ENCODE measurements around the gene ORC5. TPM values are rescaled to one million over a fixed set of nuclear protein-coding genes. Genes with fewer than 3 reads are reported as not detected.
A peak's percentile ranks its signal among the peaks of the same experiment; 100 is the strongest.
"Not testable (repeated sequence)": the region's sequence is repeated elsewhere in the genome, so short reads cannot be mapped to it uniquely, and the experiment has no call there.

ORC5 gene
- total RNA-seq, 2 experiments from 2014 or later: 31.5 to 32.9 TPM

DNA sequence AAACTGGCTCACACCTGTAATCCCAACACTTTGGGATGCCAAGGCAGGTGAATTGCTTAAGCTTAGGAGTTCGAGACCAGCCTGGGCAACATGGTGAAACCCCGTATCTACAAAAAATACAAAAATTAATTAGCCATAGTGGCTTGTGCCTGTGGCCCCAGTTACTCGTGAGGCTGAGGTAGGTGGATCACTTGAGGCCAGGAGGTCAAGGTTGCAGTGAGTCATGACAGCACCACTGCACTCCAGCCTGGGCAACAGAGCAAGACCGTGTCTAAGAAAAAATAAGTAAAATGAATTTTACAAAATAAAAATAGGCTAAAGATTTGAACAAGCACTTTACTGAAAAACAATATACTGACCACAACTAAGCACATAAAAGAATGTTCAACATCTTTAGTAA is 9.8 kb upstream of the ORC5 start:
- DNase-seq: no peak
- no peak overlapping the region for H3K4me3 Mint-ChIP-seq
- H3K36me3 Mint-ChIP-seq: no peaks in the 10 kb centered on the region
- no peak overlapping the region for H3K27ac Mint-ChIP-seq
- H3K9me3 Mint-ChIP-seq: peaks cover 8% of the 10 kb centered on the region
- H3K4me1 Mint-ChIP-seq: no peaks in the 10 kb centered on the region
- H3K27me3 Mint-ChIP-seq: peaks cover 13% of the 10 kb centered on the region

DNA sequence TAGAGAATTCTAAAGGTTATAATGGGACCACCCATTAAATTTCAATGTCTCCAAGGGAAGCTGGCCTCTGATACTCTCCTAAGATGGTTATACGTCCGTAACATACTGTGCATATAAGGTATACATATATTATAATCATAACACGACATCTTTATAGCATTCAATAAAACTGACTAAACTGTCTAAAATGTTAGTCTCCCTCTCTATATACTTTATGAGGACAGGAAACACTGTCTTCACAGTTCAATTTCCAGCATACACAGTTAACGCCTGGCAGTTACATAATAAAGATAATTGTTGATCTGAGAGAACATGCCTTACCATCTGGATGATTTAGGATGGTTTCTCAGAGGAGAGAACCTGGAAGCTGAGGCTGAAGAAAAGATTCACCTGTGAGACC is 1.2 kb upstream of the ORC5 start:
- H3K9me3 Mint-ChIP-seq: peaks cover 2% of the 10 kb centered on the region
- no peak for DNase-seq
- H3K36me3 Mint-ChIP-seq: peaks cover 6% of the 10 kb centered on the region
- H3K4me1 Mint-ChIP-seq: peaks cover 16% of the 10 kb centered on the region
- peak overlapping the region; percentile 95 for H3K4me3 Mint-ChIP-seq
- no peak overlapping the region for H3K27ac Mint-ChIP-seq
- peaks cover 16% of the 10 kb centered on the region for H3K27me3 Mint-ChIP-seq

DNA sequence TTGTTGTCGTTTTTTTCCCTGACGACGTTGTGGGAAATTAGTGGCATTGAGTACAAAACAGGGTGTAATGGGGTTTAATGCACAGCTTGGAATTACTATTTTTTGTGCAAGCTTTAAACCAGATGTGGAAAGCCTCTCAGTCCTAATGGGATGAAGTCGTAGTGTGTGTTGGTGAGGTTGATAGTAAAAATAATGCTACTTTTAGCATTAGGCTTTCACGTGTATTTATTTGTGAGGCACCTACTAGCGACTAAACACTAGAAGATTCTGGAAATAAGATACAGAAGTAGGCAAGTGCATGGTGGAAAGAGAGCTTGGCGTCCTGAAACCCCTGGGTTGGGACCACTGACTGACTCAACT is 588 bp upstream of the ORC5 start:
- Mint-ChIP-seq H3K27me3 (peaks cover 16% of the 10 kb centered on the region), H3K36me3 (peaks cover 11% of the 10 kb centered on the region), H3K9me3 (peaks cover 2% of the 10 kb centered on the region), H3K27ac (peak overlapping the region; percentile 92), H3K4me1 (peaks cover 16% of the 10 kb centered on the region), H3K4me3 (peak overlapping the region; percentile 95)
- DNase-seq: no peak

DNA sequence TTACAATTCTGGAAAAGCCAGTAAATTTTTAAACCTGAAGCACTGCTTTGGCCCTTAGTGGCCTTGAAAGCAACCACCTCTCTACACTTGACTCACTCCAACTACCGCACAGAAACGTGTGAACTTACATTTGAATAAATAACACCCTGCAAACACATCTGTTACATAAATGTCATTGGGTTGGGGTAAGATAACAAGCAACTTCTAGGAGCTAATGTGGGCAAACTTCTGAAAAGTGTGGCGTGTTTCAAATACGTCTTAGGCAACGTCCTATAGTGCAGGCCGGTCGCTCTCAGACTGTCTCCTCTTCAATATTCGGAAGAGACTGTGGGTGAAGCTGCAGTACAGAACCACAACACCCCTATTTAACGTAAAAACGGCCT is 474 bp downstream of the ORC5 start:
- H3K27me3 Mint-ChIP-seq: peaks cover 8% of the 10 kb centered on the region
- peak overlapping the region; percentile 92 for H3K27ac Mint-ChIP-seq
- H3K9me3 Mint-ChIP-seq: peaks cover 1% of the 10 kb centered on the region
- no peak for DNase-seq
- H3K4me1 Mint-ChIP-seq: peaks cover 16% of the 10 kb centered on the region
- peaks cover 18% of the 10 kb centered on the region for H3K36me3 Mint-ChIP-seq
- peak overlapping the region; percentile 95 for H3K4me3 Mint-ChIP-seq

DNA sequence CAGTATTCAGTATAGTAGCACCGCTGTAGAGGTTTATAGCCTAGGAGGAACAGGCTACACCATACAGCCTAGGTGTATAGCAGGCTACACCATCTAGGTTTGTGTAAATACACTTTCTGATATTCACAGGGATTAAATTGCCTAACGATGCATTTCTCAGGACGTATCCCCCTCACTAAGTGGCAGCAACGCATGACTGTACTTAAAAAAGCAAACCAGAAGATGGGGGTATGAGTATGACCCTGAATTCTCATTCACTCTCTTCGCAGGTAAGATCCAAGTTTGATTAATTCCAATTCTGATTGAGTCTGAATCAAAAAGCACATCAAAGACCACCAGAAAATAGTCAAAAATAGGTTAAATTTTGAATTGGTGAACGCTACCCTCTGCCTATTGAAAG is 972 bp downstream of the ORC5 start:
- peaks cover 22% of the 10 kb centered on the region for H3K36me3 Mint-ChIP-seq
- H3K4me1 Mint-ChIP-seq: peaks cover 18% of the 10 kb centered on the region
- peak overlapping the region; percentile 95 for H3K4me3 Mint-ChIP-seq
- no peak for DNase-seq
- H3K27me3 Mint-ChIP-seq: peaks cover 6% of the 10 kb centered on the region
- peak overlapping the region; percentile 92 for H3K27ac Mint-ChIP-seq
- H3K9me3 Mint-ChIP-seq: no peaks in the 10 kb centered on the region

DNA sequence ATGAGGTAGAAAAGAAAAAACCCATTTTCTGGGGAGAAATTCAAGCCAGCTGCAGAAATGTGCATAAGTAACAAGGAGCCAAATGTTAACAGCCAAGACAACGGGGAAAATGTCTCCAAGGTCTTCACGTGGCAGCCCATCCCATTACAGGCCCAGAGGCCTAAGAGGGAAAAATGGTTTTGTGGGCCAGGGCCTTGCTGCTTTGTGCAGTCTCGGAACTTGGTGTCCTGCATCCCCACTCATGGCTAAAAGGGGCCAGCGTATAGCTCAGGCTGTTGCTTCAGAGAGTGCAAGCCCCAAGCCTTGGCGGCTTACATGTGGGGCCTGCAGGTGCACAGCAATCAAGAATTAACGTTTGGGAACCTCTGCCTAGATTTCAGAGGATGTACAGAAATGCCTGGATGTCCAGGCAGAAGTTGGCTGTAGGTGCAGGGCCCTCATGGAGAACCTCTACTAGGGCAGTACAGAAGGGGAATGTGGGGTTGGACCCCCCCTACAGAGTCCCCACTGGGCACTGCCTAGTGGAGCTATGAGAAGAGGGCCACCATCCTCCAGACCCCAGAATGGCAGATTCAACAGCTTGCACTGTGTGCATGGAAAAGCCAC is 9.0 kb downstream of the ORC5 start:
- Mint-ChIP-seq H3K27me3 (no peaks in the 10 kb centered on the region), H3K9me3 (peaks cover 5% of the 10 kb centered on the region), H3K4me1 (peaks cover 8% of the 10 kb centered on the region), H3K27ac (no peak overlapping the region), H3K4me3 (no peak overlapping the region), H3K36me3 (peaks cover 70% of the 10 kb centered on the region)
- DNase-seq: no peak

DNA sequence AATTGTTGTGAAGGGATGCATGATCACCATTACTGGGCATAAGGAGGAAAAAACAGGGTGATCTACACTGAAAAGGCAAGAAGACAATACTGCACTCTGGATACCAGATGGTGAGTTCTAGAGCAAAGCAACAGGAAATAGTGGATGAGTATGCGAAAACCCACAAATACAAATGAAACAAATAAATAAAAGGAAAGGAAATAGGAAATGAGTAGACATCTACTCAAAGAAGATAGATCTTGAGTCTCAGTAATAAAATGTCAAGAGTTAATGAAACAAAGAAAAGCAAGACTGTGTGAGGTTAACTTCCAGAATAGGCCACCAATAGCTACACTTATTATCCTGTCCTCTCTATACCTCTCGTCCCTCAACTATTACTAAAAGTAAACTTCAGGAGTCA is 11.7 kb downstream of the ORC5 start:
- DNase-seq: no peak
- Mint-ChIP-seq H3K9me3 (peaks cover 13% of the 10 kb centered on the region), H3K27me3 (no peaks in the 10 kb centered on the region), H3K4me3 (no peak overlapping the region), H3K27ac (no peak overlapping the region), H3K4me1 (peaks cover 10% of the 10 kb centered on the region), H3K36me3 (peaks cover 70% of the 10 kb centered on the region)

DNA sequence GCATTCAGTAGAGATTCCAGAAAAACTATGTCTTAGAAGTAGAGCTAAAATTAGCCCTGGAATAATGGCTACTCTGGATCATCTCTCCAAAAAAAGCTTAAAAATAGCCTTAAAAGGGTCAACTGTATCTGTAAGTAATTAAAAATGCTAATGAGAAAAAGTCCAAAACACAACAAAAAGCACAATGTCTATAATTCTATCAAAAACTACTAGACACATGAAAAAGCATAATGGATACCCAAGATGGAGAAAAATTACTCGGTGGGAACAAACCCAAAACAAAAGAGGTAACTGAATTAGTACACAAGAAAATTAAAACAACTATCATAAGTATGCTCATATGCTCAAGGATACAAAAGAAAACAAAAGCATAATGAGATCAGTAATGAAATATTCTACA is 15.4 kb downstream of the ORC5 start:
- Mint-ChIP-seq H3K4me3 (no peak overlapping the region), H3K9me3 (peaks cover 9% of the 10 kb centered on the region), H3K36me3 (peaks cover 60% of the 10 kb centered on the region), H3K27ac (no peak overlapping the region), H3K4me1 (peaks cover 11% of the 10 kb centered on the region), H3K27me3 (no peaks in the 10 kb centered on the region)
- no peak for DNase-seq

DNA sequence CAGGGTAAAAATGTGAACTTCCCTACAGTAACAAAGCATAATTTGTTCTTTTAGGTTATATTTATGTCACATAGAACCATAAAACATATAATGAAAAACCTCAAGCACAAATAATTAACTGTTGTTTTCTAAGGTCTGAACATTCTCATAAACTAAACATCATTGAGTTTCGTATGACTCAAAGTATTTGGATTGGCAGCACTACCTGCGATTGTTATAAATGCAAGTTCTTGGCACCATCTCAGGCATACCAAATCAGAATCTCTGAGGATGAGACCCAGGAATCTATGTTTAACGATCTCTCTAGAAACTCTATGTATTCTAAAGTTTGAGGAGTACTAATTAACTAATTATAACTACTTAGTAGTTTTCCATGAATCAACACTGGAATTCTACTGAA is 22.5 kb downstream of the ORC5 start:
- Mint-ChIP-seq H3K9me3 (peaks cover 1% of the 10 kb centered on the region), H3K27me3 (no peaks in the 10 kb centered on the region), H3K36me3 (peaks cover 54% of the 10 kb centered on the region), H3K27ac (no peak overlapping the region), H3K4me3 (no peak overlapping the region), H3K4me1 (no peaks in the 10 kb centered on the region)
- DNase-seq: no peak

DNA sequence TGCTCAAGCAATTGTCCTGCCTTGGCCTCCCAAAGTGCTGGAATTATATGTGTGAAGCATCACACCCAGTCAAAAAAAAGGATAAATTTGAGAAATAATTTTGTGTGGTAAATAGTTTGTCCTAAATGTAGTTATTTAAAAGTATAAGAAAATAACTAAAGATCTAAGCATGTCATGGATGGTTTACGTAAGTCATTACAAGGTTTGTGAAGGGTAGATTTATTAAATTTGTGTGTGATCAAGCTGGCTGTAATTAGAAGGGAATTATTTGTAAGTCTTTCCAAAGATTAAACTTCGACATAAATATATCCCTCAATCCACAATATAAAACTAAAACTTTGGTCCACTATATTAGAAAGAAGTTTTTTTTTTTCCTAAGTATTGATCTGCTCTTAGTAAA is 28.6 kb downstream of the ORC5 start:
- Mint-ChIP-seq H3K4me1 (no peaks in the 10 kb centered on the region), H3K27me3 (no peaks in the 10 kb centered on the region), H3K9me3 (peaks cover 9% of the 10 kb centered on the region), H3K27ac (no peak overlapping the region), H3K4me3 (no peak overlapping the region), H3K36me3 (peaks cover 57% of the 10 kb centered on the region)
- DNase-seq: no peak

DNA sequence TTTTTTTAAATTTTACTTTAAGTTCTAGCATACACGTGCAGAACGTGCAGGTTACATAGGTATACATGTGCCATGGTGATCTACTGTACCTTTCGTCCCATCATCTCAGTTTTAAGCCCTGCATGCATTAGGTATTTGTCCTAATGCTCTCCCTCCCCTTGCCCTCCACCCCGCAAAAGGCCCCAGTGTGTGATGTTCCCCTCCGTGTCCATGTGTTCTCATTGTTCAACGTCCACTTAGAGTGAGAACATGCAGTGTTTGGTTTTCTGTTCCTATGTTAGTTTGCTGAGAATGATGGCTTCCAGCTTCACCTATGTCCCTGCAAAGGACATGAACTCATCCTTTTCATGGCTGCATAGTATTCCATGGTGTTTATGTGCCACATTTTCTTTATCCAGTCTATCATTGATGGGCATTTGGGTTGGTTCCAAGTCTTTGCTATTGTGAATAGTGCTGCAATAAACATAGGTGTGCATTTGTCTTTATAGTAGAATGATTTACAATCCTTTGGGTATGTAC is 30.2 kb downstream of the ORC5 start:
- not testable (repeated sequence) for H3K27ac Mint-ChIP-seq, H3K27me3 Mint-ChIP-seq, H3K9me3 Mint-ChIP-seq, H3K4me3 Mint-ChIP-seq, H3K4me1 Mint-ChIP-seq, DNase-seq
- H3K36me3 Mint-ChIP-seq: peaks cover 49% of the 10 kb centered on the region

DNA sequence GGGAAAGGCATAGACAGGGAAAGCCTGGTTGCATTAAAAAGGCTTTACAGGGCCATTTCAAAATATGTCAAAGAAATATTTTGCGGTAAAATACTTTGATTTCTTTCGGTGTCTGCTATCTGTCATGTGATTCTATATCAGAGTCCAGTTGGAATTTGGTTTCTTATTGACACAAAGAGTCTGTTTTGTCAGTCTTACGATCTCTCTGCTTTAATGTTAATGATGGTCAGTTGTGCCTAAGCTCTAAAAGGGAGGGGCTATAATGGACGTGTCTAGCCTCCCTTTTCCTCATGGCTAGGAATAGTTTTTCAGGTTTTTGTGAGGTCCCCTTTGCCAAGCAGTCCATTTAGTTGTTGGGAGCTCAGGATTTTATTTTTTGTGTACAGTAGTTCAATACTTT is 31.5 kb downstream of the ORC5 start:
- H3K4me1 Mint-ChIP-seq: no peaks in the 10 kb centered on the region
- H3K4me3 Mint-ChIP-seq: no peak overlapping the region
- H3K27ac Mint-ChIP-seq: no peak overlapping the region
- DNase-seq: no peak
- H3K27me3 Mint-ChIP-seq: no peaks in the 10 kb centered on the region
- peaks cover 45% of the 10 kb centered on the region for H3K36me3 Mint-ChIP-seq
- peaks cover 9% of the 10 kb centered on the region for H3K9me3 Mint-ChIP-seq

DNA sequence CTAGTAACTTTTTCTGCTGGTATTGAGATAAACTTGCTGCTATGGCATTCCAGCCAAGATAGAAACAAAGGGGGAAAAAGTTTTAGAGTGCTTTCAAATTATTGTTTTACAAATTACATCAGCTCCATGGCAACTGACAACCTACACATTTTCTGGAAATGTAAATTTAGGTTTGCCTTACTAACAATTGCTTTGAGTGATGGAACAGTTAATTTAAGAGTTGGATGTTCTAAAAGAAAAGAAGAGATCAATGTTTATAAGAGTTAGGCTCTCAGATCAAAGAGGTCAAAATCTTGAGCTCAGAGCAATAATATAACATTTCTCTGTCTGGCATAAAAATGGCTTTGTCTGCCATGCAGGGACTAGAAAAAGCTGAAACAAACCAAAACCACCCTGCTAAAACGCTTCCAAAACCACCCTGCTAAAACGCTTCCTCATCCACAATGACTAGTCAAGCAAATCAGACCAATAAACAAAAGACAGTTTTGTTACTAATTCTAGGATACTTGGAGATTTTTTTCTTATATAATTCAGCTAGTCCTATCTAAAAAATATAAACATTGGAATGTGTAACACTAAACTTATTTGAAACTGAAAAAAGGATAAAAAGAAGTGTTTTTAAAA is 32.3 kb downstream of the ORC5 start:
- no peaks in the 10 kb centered on the region for H3K27me3 Mint-ChIP-seq
- no peak overlapping the region for H3K27ac Mint-ChIP-seq
- no peak for DNase-seq
- H3K4me3 Mint-ChIP-seq: no peak overlapping the region
- H3K36me3 Mint-ChIP-seq: peaks cover 47% of the 10 kb centered on the region
- H3K9me3 Mint-ChIP-seq: peaks cover 9% of the 10 kb centered on the region
- no peaks in the 10 kb centered on the region for H3K4me1 Mint-ChIP-seq

DNA sequence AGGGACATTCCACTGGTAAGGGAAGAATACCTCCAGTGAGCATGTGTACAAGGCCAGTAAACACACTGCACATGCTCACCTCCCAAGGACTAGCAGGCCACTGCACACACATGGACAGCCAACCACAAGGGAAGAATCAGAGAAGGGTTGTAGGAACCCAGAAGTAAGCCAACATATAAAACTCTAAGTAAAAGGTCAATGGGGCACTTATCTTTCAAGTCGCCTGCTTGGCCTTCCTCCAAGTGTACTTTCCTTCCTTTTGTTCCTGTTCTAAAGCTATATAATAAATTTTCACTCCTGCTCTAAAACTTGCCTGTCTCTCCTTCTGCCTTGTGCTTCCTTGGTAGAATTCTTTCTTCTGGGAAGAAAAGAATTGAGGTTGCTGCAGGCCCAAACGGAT is 33.0 kb downstream of the ORC5 start:
- no peak overlapping the region for H3K27ac Mint-ChIP-seq
- no peaks in the 10 kb centered on the region for H3K27me3 Mint-ChIP-seq
- no peaks in the 10 kb centered on the region for H3K4me1 Mint-ChIP-seq
- DNase-seq: no peak
- H3K9me3 Mint-ChIP-seq: peaks cover 6% of the 10 kb centered on the region
- H3K4me3 Mint-ChIP-seq: no peak overlapping the region
- peaks cover 40% of the 10 kb centered on the region for H3K36me3 Mint-ChIP-seq

DNA sequence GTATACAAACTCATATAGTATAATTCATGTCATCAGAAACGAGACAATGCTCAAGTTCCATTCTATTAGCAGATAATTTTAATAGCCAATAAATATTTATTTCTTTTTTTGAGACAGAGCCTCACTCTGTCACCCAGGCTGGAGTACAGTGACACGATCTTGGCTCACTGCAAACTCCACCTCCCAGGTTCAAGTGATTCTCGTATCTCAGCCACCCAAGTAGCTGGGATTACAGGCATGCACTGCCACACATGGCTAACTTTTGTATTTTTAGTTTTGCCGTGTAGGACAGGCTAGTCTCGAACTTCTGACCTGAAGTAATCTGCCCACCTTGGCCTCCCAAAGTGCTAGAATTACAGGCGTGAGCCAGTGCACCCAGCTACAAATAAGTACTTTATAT is 45.7 kb downstream of the ORC5 start:
- no peaks in the 10 kb centered on the region for H3K27me3 Mint-ChIP-seq
- no peak overlapping the region for H3K4me3 Mint-ChIP-seq
- no peak overlapping the region for H3K27ac Mint-ChIP-seq
- peaks cover 20% of the 10 kb centered on the region for H3K36me3 Mint-ChIP-seq
- peaks cover 1% of the 10 kb centered on the region for H3K9me3 Mint-ChIP-seq
- no peaks in the 10 kb centered on the region for H3K4me1 Mint-ChIP-seq
- no peak for DNase-seq

DNA sequence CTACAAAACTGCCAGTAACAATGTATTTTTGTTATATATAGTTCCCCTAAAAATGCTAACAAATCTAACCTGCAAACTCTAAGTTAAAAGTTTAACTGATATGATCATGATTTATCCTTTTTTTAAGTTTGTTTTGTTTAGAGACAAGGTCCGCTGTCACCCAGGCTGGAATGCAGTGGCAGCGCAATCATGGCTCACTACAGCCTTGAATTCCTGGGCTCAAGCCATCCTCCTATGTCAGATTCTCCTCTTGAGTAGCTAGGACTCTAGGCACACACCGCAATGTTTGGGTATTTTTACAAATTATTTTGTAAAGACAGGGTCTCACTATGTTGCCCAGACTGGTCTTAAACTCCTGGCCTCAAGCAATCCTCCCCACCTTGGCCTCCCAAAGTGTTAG is 46.6 kb downstream of the ORC5 start:
- Mint-ChIP-seq H3K4me3 (no peak overlapping the region), H3K9me3 (peaks cover 1% of the 10 kb centered on the region), H3K27ac (no peak overlapping the region), H3K27me3 (no peaks in the 10 kb centered on the region), H3K4me1 (peaks cover 2% of the 10 kb centered on the region), H3K36me3 (peaks cover 17% of the 10 kb centered on the region)
- DNase-seq: no peak

All from activated naive CD8-positive, alpha-beta T cell treated with anti-CD3 and anti-CD28 coated beads for 36 hours (primary cell).